ENCODE data around the gene SLC23A1. TPM values are rescaled to one million over a fixed set of nuclear protein-coding genes. Genes with fewer than 3 reads are reported as not detected.

The SLC23A1 gene
- total and polyA plus RNA-seq, 7 donors, result 0.03 TPM; not detected in 6

DNA sequence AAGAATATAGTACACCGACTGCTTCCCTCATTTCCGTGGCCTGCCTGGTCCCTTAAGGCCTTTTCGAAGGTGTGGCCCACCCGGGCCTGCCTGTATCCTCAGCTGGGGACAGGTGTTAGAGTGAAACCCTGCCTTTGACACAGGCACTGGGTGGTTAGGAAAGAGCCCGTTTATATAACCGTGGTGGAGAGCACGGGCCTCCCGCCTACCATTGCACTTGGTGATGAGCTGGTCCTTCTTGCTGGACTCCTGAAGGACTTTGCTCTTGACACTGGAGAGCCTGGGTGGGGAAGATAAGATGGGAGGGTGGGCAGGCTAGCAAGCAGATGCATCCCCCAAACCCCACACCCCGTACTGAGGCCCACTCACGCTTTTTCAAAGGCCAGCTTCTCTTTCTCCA, 18.4 kb upstream of the SLC23A1 start:
- ATAC-seq (no peak), DNase-seq (peak in 1 of 2 donors; percentile 32)
- Histone ChIP-seq H3K27me3 (ENCODE audit: insufficient read depth in 3 of 3, low read length in 2 of 3) (no peaks in the 10 kb centered on the region), H3K27ac (no peak overlapping the region), H3K4me3 (no peak overlapping the region), H3K4me1 (peaks cover 23% of the 10 kb centered on the region), H3K36me3 (ENCODE audit: insufficient read depth in 1 of 2, low read depth in 1 of 2) (peaks cover 0 to 8% of the 10 kb centered on the region in 2 donors), H3K9me3 (no peaks in the 10 kb centered on the region)
- TF ChIP-seq, protein P1, sequence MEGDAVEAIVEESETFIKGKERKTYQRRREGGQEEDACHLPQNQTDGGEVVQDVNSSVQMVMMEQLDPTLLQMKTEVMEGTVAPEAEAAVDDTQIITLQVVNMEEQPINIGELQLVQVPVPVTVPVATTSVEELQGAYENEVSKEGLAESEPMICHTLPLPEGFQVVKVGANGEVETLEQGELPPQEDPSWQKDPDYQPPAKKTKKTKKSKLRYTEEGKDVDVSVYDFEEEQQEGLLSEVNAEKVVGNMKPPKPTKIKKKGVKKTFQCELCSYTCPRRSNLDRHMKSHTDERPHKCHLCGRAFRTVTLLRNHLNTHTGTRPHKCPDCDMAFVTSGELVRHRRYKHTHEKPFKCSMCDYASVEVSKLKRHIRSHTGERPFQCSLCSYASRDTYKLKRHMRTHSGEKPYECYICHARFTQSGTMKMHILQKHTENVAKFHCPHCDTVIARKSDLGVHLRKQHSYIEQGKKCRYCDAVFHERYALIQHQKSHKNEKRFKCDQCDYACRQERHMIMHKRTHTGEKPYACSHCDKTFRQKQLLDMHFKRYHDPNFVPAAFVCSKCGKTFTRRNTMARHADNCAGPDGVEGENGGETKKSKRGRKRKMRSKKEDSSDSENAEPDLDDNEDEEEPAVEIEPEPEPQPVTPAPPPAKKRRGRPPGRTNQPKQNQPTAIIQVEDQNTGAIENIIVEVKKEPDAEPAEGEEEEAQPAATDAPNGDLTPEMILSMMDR (IDR thresholded peaks at IDR 0.05), result no peak
- WGBS, 3 donors, result 84 to 92% (median 84%) methylated on average over 10 of the region's 10 CpGs
- intact Hi-C loops (cut with DNase I), result no loop called here

DNA sequence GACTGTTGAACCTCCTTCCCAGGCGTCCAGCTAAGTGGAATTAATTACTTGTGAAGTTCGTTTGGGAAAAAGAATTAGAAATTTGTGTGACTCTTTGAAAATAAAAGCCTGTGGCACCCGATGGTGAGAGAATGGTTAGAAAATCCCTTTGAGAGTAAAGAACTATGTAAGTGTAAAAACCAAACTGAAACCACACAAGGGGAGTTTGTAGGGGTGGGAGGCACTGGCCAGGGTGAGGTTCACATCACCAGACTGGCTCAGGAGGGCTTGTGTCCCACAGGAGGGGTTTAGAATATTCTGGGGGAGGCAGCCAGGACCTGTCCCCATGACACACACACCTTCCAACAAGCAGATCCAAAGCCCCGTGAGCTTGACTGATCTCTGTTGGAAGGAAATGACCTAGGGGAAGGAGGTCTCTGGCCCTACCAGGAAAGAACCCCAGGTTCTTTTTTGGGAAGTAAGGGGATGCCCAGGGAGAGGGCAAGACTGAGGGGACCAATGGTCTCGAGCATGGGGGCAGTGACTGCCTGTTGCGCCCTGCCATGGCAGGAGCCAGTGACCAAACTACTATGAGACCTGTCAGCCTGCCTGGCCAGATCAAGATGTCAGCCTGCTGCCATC, 16.5 kb upstream of the SLC23A1 start:
- Histone ChIP-seq H3K4me3 (no peak overlapping the region), H3K36me3 (ENCODE audit: insufficient read depth in 1 of 2, low read depth in 1 of 2) (peaks cover 0 to 8% of the 10 kb centered on the region in 2 donors), H3K27me3 (ENCODE audit: insufficient read depth in 3 of 3, low read length in 2 of 3) (no peaks in the 10 kb centered on the region), H3K9me3 (no peaks in the 10 kb centered on the region), H3K4me1 (peaks cover 35% of the 10 kb centered on the region), H3K27ac (peak overlapping the region; percentile 41)
- WGBS, 3 donors, result 75 to 87% (median 75%) methylated on average over 6 of the region's 6 CpGs
- DNase-seq (peak in 1 of 2 donors; percentile 36), ATAC-seq (no peak)
- intact Hi-C loops (cut with DNase I), result no loop called here
- TF ChIP-seq, protein P1 (IDR thresholded peaks at IDR 0.05), result no peak

DNA sequence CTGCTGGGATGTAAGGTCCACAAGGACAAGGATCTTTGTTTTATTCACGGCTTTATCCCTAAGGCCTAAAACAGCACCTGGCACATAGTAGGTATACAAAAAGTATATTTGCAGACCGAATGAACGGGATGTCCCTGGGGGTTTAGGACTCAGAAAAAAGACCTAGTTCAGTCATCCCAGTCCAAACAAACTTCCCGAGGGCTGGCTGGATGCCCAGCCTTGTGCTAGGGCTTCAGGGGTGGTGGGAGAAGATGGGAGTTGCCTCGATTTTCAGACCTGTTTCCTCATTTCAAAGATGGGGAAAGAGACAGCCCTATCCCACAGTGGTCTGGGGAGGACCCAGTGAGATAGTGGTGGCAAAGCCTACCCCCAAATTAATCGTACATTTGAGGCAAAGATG, 14.8 kb upstream of the SLC23A1 start:
- TF ChIP-seq, protein P1 (IDR thresholded peaks at IDR 0.05), result no peak
- ATAC-seq (no peak), DNase-seq (peak in 1 of 2 donors; percentile 32)
- H3K27me3 ChIP-seq (ENCODE audit: insufficient read depth in 3 of 3, low read length in 2 of 3), result no peaks in the 10 kb centered on the region
- peaks cover 27% of the 10 kb centered on the region for H3K4me1 ChIP-seq
- no peak overlapping the region for H3K4me3 ChIP-seq
- H3K36me3 ChIP-seq (ENCODE audit: insufficient read depth in 1 of 2, low read depth in 1 of 2), result peaks cover 0 to 11% of the 10 kb centered on the region in 2 donors
- WGBS, 3 donors, result 42 to 43% (median 43%) methylated on average over 6 of the region's 6 CpGs
- H3K9me3 ChIP-seq, result no peaks in the 10 kb centered on the region
- peak overlapping the region; percentile 100 for H3K27ac ChIP-seq
- intact Hi-C loops (cut with DNase I), result no loop called here

DNA sequence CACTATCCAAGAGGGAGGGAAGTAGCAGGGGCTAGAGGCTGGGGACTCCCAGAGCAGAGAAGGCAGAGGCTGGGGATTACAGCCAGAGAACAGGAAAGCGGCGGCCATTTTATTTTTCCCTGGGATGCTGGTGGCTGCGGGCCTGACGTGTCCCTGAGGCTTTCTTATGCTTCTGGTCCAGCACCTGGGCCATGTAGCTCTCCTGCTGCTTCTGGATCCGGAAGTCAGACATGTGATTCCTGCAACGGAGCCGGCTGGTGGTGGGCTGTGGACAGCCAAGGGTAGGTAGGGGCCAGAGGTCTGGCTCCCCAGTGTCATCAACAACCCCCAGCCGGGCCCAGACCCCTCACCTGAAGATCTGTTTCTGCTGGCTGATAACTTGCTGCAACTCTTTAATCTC, 13.6 kb upstream of the SLC23A1 start:
- WGBS, 3 donors, result 55 to 66% (median 62%) methylated on average over 8 of the region's 8 CpGs
- no peaks in the 10 kb centered on the region for H3K9me3 ChIP-seq
- H3K27me3 ChIP-seq (ENCODE audit: insufficient read depth in 3 of 3, low read length in 2 of 3), result no peaks in the 10 kb centered on the region
- peaks cover 26% of the 10 kb centered on the region for H3K4me1 ChIP-seq
- intact Hi-C loops (cut with DNase I), result no loop called here
- H3K27ac ChIP-seq, result peak overlapping the region; percentile 100
- DNase-seq (peak in 1 of 2 donors; percentile 45), ATAC-seq (no peak)
- peak overlapping the region; percentile 93 for H3K4me3 ChIP-seq
- peaks cover 0 to 18% of the 10 kb centered on the region in 2 donors for H3K36me3 ChIP-seq (ENCODE audit: insufficient read depth in 1 of 2, low read depth in 1 of 2)
- TF ChIP-seq, protein P1 (IDR thresholded peaks at IDR 0.05), result no peak

Measured in psoas muscle (tissue), 8 donors.